Globus pallidus (tissue), 1 donor: ENCODE measurements around the gene SLC35F3.
"Not testable (repeated sequence)": the region's sequence is repeated elsewhere in the genome, so short reads cannot be mapped to it uniquely, and the experiment has no call there.

Experiments
- DNase-seq: peaks from one replicate; pipeline ENCODE4 v3.0.0-alpha.2; 2015; ENCODE audit warnings: low spot score

The SLC35F3 gene

DNA sequence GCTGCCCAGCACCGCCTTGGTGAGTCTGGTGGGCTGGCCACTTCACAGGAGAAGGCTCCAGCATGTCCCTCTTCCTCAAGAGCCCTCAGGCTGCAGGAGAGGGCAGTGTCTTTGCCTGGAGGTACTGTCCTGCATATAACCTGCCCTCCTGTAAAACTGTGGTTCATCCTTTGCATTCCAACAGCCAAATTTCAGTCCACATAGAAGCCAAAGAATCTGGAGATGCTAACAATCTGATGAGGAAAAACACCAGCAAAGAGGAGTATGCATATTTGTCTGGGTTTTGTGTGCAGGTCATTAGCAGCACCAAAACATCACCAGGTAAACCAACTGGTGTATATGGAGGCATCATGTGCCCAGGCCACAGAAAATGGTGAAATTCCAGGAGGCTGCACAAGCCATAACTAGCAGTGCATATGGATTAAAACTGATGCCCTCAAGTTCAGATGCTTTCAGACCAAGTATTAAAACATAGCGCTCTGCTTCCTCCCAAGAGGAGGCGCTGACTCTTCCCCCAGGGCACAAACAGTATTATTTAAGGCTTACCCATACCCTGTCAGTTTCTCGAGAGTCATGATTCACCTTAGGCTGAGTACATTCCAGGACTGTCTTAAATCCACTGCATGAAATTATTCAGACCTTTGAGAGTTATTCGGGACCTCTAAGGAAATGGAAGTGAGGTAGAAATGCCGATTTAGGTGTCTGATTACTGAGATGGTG lies 318.2 kb downstream of the SLC35F3 start:
- no peak for DNase-seq

DNA sequence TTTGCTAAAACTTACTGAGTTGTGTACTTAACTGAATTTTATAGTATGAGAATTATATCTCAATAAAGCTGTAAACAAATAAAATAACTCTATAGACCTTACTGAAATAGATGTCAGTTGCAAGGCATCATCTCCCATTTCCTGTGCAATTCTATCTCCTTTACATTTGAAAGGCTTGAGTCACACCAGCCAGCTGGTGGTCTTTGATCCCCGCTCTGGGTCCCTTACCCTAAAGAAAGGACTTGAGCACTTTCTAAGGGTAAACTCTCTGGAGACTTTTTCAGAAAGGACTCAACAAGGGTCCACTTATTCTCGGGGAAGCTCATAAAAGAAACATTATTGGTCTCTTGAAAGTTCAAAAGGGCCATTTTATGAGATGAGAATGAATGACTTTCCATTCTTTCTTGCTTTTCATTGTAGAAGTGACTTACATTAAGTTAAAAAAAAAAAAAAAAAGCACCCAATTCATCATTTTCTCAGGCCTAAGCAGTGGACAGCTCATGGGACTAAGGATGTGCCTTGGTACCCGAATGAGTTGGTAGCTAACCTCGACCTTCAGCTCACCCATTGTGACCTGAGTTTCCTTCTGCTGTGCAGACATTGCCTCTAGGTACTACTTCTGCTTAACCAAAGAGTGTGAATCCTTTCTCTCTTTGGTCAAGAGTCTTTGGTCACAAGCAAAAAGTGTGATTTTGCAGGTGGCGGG lies 321.8 kb downstream of the SLC35F3 start:
- DNase-seq: no peak

DNA sequence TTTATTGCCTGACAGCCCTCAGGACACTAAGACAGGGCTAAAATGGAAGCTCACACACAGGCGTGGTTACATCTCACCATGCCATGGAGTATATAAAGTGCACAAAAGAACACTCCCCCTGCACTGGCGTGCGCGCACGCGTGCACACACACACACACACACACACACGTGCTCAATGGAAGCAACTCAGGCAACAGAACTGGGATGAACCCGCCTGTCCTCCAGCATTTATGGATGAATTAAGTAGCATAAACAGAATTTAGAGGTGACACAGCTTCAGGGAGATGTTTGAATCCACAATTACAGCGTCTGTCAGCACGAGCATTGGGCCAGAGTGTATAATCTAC lies 322.3 kb downstream of the SLC35F3 start:
- DNase-seq: no peak

DNA sequence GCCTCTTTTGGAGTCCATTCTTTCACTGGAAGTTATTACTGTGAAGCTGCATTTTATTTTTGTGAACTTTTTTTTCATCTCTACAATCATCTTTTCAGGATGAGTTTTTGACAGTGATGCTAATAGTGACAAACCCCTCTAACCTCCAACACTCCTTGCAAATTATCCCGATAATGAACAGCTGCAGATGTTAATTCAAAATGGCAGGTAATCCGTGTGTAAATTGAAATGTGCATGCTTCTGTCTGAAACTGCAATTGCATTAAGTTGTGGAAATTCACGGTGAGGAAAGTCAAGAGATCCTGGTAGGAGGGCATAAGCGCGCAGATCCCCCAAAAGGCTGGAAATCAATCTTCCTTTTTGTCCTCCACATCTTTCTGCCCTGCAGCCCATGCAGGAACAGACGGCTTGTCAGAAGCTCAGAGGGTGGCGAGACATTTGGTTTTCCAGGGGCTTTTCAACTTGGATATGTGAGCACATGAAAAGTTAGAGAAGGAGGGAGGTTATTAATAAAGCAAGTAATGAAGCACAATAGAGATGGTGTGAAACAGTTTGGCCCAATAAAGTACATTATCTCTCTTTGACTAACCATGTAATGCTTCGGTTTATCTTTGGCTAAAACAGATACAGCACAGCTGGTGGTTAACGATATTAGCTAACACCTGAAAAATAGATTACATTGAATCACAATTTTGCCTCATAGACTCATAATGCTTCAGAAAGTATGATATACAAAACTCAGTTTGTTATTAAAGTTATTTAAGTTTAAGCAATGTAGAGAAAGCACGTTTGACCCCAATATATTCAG lies 325.3 kb downstream of the SLC35F3 start:
- no peak for DNase-seq

DNA sequence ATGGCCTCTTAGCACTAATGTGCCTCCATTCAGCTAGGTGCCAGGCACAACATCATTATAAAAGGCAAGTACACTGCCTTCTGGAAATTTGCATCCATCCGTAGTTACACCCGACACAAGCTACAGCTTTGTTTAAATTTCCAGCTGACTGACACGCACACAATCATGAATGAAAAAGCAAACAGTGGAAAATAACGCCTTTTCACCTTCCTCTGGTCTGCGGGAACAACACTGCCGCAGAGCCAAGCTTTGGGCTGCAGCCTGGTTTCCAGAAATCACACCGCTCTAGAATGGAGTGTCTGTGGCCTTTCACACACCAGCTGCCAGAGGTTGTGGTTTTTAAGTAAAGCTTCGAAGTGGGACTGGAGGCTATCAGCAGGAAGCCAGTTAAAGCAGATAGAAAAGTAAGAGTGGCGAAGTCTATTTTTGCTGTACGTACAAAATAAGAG lies 326.0 kb downstream of the SLC35F3 start:
- DNase-seq: peak; percentile 33

DNA sequence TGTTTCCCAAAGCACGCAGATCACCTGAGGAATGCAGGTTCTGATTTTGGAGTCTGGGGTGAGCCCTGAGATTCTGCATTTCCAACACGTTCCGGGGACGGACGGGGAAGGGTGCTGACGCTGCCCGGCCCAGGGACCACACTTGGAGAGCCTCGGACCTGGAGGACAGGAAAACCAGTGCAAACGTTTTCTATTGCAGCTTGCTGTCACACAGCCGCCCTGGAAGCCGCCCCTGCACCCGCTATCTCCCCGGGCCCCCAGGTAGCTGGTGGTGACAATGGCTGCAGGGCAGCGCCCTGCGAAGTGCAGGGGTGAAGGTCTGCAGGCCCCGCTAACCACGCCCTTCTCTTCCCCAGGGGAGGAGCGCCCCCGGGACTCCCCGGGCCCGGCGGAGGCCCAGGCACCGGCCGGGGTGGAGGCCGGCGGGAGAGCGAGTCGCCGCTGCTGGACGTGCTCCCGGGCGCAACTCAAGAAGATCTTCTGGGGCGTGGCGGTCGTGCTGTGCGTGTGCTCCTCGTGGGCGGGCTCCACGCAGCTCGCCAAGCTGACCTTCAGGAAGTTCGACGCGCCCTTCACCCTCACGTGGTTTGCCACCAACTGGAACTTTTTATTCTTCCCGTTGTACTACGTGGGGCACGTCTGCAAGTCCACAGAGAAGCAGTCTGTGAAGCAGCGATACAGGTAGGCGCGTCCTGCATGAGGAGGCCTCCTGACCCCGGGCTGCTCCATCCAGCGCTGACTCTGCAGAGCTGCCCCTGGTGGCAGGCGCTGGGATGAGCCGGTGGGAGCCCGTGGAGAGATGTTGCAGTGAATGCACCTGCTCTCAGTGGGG lies 326.8 kb downstream of the SLC35F3 start:
- no peak for DNase-seq

DNA sequence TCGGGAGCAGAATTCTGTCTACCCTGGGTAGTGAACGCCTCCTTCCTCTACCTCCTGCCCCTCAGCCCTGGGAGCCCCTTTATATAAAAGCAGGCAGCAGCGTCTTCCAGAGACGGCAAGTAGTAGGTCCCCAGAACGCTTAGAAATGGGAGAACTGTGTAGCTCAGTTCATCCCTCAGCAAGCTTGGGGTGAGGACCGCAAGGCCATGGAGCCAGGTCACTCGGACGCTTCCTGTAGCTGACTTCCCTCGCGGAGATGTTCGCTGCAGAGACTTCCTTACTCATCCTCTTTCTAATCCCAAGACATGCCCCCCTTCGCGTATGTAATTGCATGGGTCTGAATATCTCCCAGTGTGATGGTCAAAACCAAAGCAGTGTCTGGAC lies 327.4 kb downstream of the SLC35F3 start:
- no peak for DNase-seq

DNA sequence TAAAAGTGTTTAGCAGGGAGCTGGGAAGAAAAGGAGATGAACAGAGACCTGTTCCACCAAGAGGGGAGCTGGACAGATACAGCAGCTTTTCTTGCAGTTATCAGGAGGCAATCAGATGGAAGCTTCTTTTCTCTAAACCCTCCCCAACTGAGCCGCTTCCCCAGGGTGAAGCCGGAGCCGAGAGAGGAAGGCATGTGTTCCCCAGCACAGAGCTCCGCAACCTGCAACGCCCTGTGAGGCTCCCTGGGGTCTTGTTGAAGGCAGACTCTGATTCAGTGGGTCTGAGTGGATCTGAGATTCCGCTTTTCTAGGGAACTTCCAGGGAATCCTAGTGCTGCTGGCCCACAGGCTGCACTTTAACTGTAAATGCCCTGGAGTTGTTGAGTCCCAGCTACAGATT lies 329.7 kb downstream of the SLC35F3 start:
- no peak for DNase-seq

DNA sequence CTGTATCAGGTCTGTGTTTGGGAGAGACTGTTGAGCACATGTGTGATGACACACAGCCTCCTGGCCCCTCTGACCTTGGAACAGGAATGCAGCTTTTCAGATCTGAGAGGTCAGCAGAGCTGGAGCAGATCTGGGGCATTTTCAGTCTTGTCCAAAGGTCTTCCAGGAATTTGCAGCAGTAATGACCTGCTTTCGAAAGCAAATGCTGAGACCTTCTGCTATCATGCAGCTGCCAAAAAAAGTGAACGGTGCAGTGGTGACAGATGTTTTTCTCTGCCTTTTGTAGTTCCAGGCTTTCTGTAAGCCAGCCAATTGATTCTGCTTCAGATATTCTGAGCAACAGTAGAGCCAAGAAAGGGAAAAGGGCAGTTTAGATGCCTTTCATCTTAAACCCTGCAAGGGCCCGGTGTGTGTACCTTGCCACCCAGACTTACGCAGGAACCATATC lies 331.0 kb downstream of the SLC35F3 start:
- no peak for DNase-seq

DNA sequence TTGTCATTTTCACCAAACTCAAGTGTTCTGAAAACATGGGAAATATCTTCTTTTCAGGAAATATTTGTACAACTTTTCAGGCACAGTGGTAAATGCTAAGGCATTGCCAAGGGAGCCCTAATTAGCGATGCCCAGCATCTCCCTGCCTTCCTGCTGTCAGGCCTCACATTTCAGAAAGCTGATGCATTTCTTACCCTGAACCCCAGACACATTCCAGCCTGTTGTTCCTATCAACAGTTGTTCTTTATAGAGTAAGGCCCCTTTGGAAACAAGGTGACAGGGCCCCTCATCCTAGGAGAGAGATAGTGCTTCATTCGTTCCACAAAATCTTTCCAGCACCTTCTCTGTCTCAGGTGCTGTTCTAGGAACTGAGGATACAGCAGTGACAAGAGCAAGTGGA lies 332.9 kb downstream of the SLC35F3 start:
- no peak for DNase-seq

DNA sequence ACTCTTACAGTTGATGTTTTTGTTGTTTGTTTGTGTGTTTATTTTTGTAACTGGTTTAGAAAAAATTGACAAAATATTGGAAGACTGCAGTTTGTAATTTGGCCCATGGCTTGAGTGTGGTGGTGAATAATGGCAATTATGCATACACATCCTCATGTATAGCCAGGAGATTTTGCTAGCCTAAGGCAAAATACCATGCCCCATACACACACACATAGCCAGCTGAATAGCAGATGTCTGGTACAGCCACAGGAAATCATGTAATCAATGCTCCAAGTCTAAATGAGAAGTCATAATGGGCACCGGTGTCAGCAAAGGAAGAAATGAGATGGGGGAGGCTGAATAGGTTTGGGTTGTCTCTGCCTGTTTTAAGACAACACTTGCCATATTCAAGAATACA lies 333.6 kb downstream of the SLC35F3 start:
- DNase-seq: no peak

DNA sequence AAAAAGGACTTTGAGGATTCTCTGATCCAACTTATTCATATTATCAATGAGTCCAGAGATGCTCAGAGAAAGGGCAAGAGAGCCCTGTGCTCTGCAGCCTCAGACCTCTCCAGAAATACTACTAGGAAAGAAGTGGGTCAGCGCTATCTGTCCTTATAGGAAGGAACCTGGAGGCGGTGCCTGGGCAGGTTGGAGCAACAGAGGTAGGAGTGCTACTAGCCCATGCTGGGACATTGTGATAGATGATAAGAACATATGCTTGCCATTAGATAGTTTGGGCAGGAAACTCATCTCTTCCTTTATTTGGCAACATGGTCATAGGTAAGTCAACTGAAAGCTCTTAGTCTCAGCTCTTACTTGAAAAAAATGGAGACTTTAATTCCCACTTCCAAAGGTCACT lies 335.0 kb downstream of the SLC35F3 start:
- DNase-seq: no peak

DNA sequence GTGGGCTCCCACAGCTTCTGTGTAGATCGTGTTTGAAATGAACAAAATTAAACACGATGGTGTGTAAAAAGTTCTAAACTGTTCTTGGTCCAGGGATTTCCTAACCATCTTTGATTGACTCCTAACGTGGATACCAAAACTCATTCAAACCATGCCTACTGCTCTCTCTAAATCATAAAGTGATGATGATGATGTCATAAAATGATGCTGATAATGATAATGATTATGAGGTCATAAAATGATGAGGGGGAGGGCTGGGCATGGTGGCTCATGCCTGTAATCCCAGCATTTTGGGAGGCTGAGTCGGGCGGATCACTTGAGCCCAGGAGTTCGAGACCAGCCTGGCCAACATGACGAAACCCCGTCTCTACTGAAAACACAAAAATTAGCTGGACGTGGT lies 335.5 kb downstream of the SLC35F3 start:
- DNase-seq: no peak

DNA sequence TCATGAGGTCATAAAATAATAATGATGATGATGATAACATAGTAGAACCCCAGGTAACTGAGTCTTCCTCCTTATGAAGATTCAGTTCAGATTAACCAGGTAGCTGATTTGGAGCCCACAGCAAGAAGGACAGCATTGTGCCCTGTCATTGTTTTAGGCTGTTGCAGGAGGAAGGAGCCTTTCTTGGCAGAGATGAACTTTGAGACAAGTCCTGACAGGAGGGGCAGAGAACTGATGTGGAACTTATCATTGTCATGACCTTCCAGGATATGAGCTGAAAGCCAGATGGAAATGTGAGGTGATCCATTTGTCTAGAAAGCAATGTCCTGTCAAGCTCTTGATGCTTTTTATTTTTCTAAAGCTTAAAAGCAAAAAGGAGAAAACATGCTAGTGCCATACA lies 336.2 kb downstream of the SLC35F3 start:
- no peak for DNase-seq

DNA sequence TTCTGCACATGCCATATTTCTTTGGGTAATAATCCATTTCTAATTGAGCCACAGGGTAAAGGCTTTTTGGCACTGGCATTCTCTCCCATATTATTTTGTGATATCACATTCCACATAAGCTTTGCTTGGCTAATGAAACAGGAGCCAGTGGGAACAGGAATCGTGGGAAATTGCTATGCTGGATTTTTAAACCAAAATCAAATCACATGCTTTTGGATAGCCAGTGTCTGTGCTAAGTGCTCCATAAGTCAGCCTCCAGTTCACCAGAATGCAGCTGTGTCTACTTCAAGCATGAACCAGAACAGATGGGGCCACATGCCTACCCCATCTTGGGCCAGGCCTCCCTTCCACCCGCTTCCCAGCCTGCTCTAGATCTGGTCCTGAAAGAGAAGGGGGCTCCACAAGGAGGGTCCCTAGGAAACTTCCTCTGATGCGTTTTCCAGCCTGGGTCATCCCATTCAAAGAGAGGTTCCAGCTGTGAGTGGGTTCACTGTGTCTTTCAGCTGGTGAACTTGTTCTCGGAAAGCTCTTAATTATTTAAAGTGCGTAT lies 337.5 kb downstream of the SLC35F3 start:
- no peak for DNase-seq

DNA sequence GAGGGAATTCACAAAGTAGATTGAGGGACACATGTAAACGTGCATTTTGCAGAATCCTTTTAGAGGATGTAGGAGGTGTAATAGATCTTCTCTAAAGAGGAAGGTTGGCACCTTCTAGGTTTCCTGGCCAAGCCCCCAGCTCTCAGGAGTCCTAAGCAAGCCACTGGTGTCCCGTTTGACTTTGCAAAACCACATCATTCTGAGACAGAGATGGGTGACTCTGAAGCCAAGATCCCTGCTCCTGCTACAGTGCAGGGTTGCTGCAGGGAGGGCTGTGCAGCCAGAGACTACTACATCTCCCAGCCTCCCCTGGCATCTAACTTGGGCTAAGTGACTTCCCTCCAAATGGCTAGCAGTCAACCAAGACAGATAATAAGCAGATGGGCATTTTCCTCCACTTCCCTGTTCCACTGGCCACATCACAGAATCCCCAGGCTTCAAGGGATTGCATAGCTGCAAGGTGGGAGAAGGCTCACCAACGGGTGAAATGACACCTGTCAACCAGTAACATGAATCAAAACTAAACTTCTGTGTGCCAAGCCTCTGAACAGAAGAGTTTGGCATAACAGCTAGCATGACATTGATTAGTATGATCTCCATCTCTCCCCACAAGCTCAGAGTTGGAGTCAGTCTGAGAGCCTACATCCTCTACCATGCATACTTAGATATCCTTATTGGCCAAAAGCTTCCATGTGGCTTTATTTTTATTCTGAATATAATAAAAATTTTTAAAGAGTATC lies 339.2 kb downstream of the SLC35F3 start:
- DNase-seq: no peak

DNA sequence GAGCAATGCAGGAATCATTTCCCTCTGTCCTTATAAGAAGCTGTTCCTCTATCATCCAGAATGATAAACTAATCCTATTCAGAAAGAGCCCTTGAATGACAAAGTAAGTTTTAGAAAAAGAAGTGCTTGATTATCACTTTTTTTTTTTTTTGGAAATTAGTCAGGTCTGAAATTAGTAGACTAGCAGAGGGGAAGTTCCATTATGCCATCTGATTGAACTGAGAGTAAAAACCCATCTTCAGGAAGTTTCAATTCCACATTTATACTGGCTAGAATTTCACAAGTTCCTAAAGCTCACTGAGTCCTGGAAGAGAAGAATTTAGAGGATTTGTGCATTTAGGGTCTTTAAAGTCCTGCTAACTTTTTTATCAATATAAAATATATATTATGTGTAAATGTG lies 340.0 kb downstream of the SLC35F3 start:
- peak; percentile 20 for DNase-seq

DNA sequence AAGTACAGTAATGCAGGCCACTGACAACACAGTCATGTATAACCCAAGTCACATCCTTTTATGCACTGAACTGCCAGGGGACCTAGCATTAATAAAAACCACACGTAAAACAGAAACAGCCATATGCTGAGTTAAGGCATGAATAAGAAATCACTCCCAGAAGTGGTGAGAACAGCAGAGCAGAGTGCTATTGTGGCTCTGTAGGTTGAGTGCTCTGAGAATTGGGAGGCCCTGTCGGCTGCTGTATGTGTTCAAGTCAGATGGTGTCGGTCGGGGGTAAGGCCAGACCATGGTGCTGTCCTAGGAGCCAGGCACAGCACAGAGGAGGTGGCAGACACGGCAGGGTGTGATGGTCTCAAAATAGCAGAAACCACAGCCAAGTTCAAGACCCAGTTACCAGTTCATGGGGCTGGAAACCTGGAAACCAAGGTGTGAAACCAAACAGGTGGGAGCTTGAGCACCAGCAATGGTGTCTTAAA lies 342.2 kb downstream of the SLC35F3 start:
- DNase-seq: no peak

DNA sequence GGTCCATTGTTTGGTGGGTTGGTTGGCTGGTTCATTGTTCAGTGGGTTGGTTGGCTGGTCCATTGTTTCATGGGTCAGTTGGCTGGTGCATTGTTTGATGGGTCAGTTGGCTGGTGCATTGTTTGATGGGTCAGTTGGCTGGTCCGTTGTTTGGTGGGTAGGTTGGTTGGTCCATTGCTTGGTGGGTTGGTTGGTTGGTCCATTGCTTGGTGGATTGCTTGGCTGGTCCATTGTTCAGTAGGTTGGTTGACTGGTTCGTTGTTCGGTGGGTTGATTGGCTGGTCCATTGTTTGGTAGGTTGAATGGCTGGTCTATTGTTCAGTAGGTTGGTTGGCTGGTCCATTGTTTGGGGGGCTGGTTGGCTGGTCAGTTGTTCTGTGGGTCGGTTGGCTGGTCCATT lies 343.3 kb downstream of the SLC35F3 start:
- DNase-seq: not testable (repeated sequence)

DNA sequence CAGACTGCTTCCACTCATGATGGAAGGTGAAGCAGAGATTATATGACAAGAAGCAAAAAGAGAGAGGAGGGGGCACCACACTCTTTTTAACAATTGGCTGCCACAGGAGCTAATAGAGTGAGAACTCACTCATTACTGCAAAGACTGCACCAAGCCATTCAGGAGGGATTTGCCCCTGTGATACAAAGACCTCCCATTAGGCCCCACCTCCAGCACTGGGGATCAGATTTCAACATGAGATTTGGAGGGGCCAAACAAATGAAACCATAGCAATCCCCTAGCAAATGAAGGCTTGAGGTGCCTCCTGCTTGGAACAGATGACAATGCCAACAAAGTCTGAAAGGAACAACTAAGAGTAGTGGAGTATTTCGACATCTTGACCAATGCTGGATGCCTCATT lies 346.3 kb downstream of the SLC35F3 start:
- no peak for DNase-seq

DNA sequence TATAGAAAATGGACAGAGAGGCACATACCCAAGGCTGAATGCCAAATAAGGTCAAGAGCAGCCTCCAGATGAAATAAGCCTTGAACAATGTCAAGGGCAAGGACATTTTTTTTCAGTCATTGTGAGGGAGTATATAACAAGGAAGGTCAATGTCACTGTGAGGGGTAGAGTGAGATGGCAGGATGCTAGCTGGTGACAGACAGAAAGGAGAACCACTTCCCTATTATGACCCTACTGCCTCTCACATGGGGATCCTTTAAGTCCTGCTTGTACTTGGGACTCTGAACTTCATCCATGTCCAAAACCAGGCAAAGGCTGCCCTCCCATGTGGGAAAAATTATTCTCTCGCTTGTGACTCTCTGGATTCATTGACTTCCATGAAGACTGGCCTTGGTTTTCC lies 349.3 kb downstream of the SLC35F3 start:
- DNase-seq: no peak
